Measurements from ENCODE around the gene GEMIN7. TPM values are rescaled to one million over a fixed set of nuclear protein-coding genes. Genes with fewer than 3 reads are reported as not detected.
A peak's percentile ranks its signal among the peaks of the same experiment; 100 is the strongest.

Gene GEMIN7
- total and polyA plus RNA-seq, 2 of the 13 experiments (the other 11 are each of a cell fraction or from before 2014, with no cell fraction given): 24.1 to 30.6 TPM

DNA sequence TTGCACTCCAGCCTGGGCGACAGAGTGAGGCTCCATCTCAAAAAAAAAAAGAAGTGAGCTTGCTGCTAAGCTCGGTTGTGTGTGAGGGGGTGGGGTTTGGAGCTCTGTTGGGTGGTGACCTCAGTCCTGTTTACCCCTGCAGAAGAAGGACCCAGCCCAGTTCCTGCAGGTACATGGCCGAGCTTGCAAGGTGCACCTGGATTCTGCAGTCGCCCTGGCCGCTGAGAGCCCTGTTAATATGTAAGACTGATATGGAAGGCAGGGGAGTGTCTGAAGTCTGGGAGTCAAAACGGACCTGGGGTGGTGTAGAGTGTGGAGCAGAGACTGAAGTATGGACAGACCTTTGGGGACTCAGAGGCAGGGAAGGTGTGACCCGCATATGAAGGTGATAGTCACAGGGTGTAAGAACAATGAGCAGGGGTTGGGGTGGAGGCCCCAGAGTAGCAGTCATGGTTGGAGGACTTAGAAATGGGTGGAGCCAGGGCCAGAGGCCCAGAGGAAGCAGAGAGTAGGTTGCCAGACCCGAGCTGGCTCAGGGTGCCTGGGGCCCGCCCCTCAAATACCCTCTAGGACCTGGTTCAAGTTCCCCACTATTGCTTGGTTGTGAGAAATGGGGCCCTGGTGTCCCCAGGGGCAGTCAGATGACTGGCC lies 27.0 kb upstream of the GEMIN7 start:
- no peak overlapping the region for H2AFZ ChIP-seq (ENCODE audit: low read length)
- peaks cover 41% of the 10 kb centered on the region for H3K79me2 ChIP-seq (ENCODE audit: insufficient read depth, low read length)
- CTCF ChIA-PET (ENCODE audit: low intra/inter-chr PET ratio, low total read pairs): no interaction called here
- H4K20me1 ChIP-seq (ENCODE audit: insufficient read depth, low read length): peaks cover 9% of the 10 kb centered on the region; the same call in 1 of the 2 replicates
- H3K4me3 ChIP-seq (replicated peaks in 1 of 3; ENCODE audit: insufficient read depth in 1 of 3, low read depth in 2 of 3, low read length in 3 of 3): no peak overlapping the region
- H3K27ac ChIP-seq (ENCODE audit: extremely low read length, insufficient read depth, low read length): no peak overlapping the region
- TF ChIP-seq, protein P1, sequence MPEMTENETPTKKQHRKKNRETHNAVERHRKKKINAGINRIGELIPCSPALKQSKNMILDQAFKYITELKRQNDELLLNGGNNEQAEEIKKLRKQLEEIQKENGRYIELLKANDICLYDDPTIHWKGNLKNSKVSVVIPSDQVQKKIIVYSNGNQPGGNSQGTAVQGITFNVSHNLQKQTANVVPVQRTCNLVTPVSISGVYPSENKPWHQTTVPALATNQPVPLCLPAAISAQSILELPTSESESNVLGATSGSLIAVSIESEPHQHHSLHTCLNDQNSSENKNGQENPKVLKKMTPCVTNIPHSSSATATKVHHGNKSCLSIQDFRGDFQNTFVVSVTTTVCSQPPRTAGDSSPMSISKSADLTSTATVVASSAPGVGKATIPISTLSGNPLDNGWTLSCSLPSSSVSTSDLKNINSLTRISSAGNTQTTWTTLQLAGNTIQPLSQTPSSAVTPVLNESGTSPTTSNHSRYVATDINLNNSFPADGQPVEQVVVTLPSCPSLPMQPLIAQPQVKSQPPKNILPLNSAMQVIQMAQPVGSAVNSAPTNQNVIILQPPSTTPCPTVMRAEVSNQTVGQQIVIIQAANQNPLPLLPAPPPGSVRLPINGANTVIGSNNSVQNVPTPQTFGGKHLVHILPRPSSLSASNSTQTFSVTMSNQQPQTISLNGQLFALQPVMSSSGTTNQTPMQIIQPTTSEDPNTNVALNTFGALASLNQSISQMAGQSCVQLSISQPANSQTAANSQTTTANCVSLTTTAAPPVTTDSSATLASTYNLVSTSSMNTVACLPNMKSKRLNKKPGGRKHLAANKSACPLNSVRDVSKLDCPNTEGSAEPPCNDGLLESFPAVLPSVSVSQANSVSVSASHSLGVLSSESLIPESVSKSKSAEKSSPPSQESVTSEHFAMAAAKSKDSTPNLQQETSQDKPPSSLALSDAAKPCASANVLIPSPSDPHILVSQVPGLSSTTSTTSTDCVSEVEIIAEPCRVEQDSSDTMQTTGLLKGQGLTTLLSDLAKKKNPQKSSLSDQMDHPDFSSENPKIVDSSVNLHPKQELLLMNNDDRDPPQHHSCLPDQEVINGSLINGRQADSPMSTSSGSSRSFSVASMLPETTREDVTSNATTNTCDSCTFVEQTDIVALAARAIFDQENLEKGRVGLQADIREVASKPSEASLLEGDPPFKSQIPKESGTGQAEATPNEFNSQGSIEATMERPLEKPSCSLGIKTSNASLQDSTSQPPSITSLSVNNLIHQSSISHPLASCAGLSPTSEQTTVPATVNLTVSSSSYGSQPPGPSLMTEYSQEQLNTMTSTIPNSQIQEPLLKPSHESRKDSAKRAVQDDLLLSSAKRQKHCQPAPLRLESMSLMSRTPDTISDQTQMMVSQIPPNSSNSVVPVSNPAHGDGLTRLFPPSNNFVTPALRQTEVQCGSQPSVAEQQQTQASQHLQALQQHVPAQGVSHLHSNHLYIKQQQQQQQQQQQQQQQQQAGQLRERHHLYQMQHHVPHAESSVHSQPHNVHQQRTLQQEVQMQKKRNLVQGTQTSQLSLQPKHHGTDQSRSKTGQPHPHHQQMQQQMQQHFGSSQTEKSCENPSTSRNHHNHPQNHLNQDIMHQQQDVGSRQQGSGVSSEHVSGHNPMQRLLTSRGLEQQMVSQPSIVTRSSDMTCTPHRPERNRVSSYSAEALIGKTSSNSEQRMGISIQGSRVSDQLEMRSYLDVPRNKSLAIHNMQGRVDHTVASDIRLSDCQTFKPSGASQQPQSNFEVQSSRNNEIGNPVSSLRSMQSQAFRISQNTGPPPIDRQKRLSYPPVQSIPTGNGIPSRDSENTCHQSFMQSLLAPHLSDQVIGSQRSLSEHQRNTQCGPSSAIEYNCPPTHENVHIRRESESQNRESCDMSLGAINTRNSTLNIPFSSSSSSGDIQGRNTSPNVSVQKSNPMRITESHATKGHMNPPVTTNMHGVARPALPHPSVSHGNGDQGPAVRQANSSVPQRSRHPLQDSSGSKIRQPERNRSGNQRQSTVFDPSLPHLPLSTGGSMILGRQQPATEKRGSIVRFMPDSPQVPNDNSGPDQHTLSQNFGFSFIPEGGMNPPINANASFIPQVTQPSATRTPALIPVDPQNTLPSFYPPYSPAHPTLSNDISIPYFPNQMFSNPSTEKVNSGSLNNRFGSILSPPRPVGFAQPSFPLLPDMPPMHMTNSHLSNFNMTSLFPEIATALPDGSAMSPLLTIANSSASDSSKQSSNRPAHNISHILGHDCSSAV (CRISPR knock-in tag; IDR thresholded peaks at IDR 0.05; ENCODE audit: borderline replicate concordance): no peak
- TF ChIP-seq AGO2 (optimal IDR thresholded peaks at IDR 0.05; ENCODE audit: low read depth, low read length): peak; percentile 4
- no peak overlapping the region for H3K9ac ChIP-seq (ENCODE audit: insufficient read depth, low read depth, low read length)
- intact Hi-C loops (cut with micrococcal nuclease; ENCODE audit: unreplicated experiment): no loop called here
- DNase-seq (ENCODE audit: low spot score) (no peak), ATAC-seq (no peak), FAIRE-seq (no peak)
- H3K27me3 ChIP-seq (ENCODE audit: control insufficient read depth in 1 of 2, insufficient read depth in 2 of 2, low read length in 2 of 2): no peaks in the 10 kb centered on the region
- BruUV-seq (replicated peaks): no TSS peak
- peaks cover 18% of the 10 kb centered on the region for H3K4me1 ChIP-seq (ENCODE audit: insufficient read depth, low read length)
- H3K4me2 ChIP-seq (ENCODE audit: low read depth, low read length): no peak overlapping the region
- peaks cover 35 to 60% of the 10 kb centered on the region in 2 experiments for H3K36me3 ChIP-seq (replicated peaks in 1 of 2; ENCODE audit: control insufficient read depth in 1 of 2, insufficient read depth in 2 of 2, low read length in 2 of 2)
- POLR2A ChIA-PET: no interaction called here
- WGBS (ENCODE audit: low lambda C conversion rate): 91% methylated on average over 9 of the region's 9 CpGs
- in situ Hi-C loops (cut with HindIII; ENCODE audit: extremely low pct_ligation_motif_present, low pct_unique_long_range_greater_than_20kb): no loop called here
- H3K9me3 ChIP-seq (ENCODE audit: low read length): no peaks in the 10 kb centered on the region
